Neural cell (in vitro differentiated cells): Measurements from ENCODE around the gene STX4. TPM values are rescaled to one million over a fixed set of nuclear protein-coding genes. Genes with fewer than 3 reads are reported as not detected.

ENCODE experiments used
- H2AFZ ChIP-seq: fragments of 200-600, 300-800 bp; sonication (generic), shearing (Covaris generic); 2 replicates; pipeline ENCODE4 v1.6.0; 2014; ENCODE audit warnings: low read depth, mild to moderate bottlenecking, antibody characterized with exemption, low read length, moderate library complexity
- H3F3A ChIP-seq: fragments of 200-600 bp; shearing (Covaris generic); 2 replicates; pipeline ENCODE4 v1.6.1; 2016; ENCODE audit warnings: mild to moderate bottlenecking, moderate library complexity, mixed read lengths, antibody characterized with exemption, low read length; ENCODE audit not compliant: insufficient read depth, poor library complexity, severe bottlenecking
- H3K27ac ChIP-seq: fragments of 200-600, 300-800 bp; sonication (generic), shearing (Covaris generic); 2 replicates; pipeline ENCODE4 v1.5.1; 2014; ENCODE audit warnings: mild to moderate bottlenecking, low read length, moderate library complexity
- H3K27me3 ChIP-seq: fragments of 300-800, 200-600 bp; sonication (generic), shearing (Covaris generic); 2 replicates; pipeline ENCODE4 v1.6.0; 2014; ENCODE audit warnings: mild to moderate bottlenecking, low read depth, low read length, moderate library complexity; ENCODE audit not compliant: insufficient read depth
- H3K36me3 ChIP-seq: fragments of 300-800, 200-600 bp; sonication (generic), shearing (Covaris generic); 2 replicates; pipeline ENCODE4 v1.5.1; 2014; ENCODE audit warnings: mild to moderate bottlenecking, antibody characterized with exemption, low read length, moderate library complexity; ENCODE audit not compliant: insufficient read depth
- H3K4me2 ChIP-seq: fragments of 300-800, 200-600 bp; sonication (generic), shearing (Covaris generic); 2 replicates; pipeline ENCODE4 v1.6.0; 2014; ENCODE audit warnings: mild to moderate bottlenecking, low read length
- H3K4me3 ChIP-seq: fragments of 300-800, 200-600 bp; sonication (generic), shearing (Covaris generic); 2 replicates; pipeline ENCODE4 v1.5.1; 2014; ENCODE audit warnings: mild to moderate bottlenecking, low read length, moderate library complexity
- H3K79me2 ChIP-seq: fragments of 200-600 bp; shearing (Covaris generic); replicated peaks from 2 replicates; pipeline ENCODE4 v1.6.0; 2014; ENCODE audit warnings: mild to moderate bottlenecking, low read length, moderate library complexity; ENCODE audit not compliant: insufficient read depth
- H3K9ac ChIP-seq: fragments of 300-800, 200-600 bp; sonication (generic), shearing (Covaris generic); 2 replicates; pipeline ENCODE4 v1.6.1; 2016; ENCODE audit warnings: mild to moderate bottlenecking, low read length, mixed read lengths
- H3K9me2 ChIP-seq: fragments of 200-600 bp; shearing (Covaris generic); 2 replicates; pipeline ENCODE4 v1.6.1; 2016; ENCODE audit warnings: mild to moderate bottlenecking, low read length, mixed read lengths; ENCODE audit not compliant: insufficient read depth
- H3K9me3 ChIP-seq: fragments of 200-600, 300-800 bp; sonication (generic), shearing (Covaris generic); 2 replicates; pipeline ENCODE4 v1.6.1; 2016; ENCODE audit warnings: mild to moderate bottlenecking, mixed run types, low read length, moderate library complexity, mixed read lengths
- H4K20me1 ChIP-seq: fragments of 200-600 bp; shearing (Covaris generic); 2 replicates; pipeline ENCODE4 v1.6.1; 2016; ENCODE audit warnings: mild to moderate bottlenecking, mixed run types; ENCODE audit not compliant: insufficient read depth
- CTCF ChIP-seq: fragments of 450-650 bp; IDR thresholded peaks from 2 replicates; pipeline ENCODE4 v1.5.1; 2014; ENCODE audit warnings: antibody characterized with exemption, mild to moderate bottlenecking, moderate library complexity; ENCODE audit not compliant: poor library complexity, severe bottlenecking
- EP300 ChIP-seq: fragments of 450-650 bp; conservative IDR thresholded peaks from 2 replicates; pipeline ENCODE4 v1.6.1; 2014; ENCODE audit warnings: antibody characterized with exemption, mild to moderate bottlenecking, moderate library complexity; ENCODE audit not compliant: poor library complexity, severe bottlenecking
- EZH2 ChIP-seq: fragments of 200-600, 300-800 bp; shearing (Covaris generic), sonication (generic); IDR thresholded peaks from 2 replicates; pipeline ENCODE4 v1.6.1; 2014; ENCODE audit warnings: antibody characterized with exemption, low read length, borderline replicate concordance, mild to moderate bottlenecking; ENCODE audit not compliant: insufficient read depth, poor library complexity, severe bottlenecking
- MXI1 ChIP-seq: fragments of 450-650 bp; conservative IDR thresholded peaks from 2 replicates; pipeline ENCODE4 v1.6.1; 2014; ENCODE audit warnings: antibody characterized with exemption, mild to moderate bottlenecking; ENCODE audit not compliant: poor library complexity, severe bottlenecking
- POLR2AphosphoS5 ChIP-seq: IDR thresholded peaks from 2 replicates; pipeline ENCODE4 v1.6.1; 2012
- RAD21 ChIP-seq: fragments of 450-650 bp; conservative IDR thresholded peaks from 2 replicates; pipeline ENCODE4 v1.6.1; 2014; ENCODE audit warnings: antibody characterized with exemption, mild to moderate bottlenecking, moderate library complexity
- REST ChIP-seq: IDR thresholded peaks from 2 replicates; pipeline ENCODE4 v1.6.1; 2012; ENCODE audit warnings: borderline replicate concordance
- SMC3 ChIP-seq: fragments of 450-650 bp; conservative IDR thresholded peaks from 2 replicates; pipeline ENCODE4 v1.6.1; 2014; ENCODE audit warnings: antibody characterized with exemption, mild to moderate bottlenecking, moderate library complexity; ENCODE audit not compliant: poor library complexity
- TAF1 ChIP-seq: IDR thresholded peaks from 2 replicates; pipeline ENCODE4 v1.6.1; 2012; ENCODE audit warnings: low read depth
- polyA plus RNA-seq: library from polyadenylated mRNA; depleted of rRNA; stranded (reverse); fragments of >200 nt; gene quantifications from 2 replicates; pipeline ENCODE4 v1.2.3, GENCODE V29; 2014

The STX4 gene
- polyA plus RNA-seq, 1 donor from 2014 or later, result 32.2 TPM

- peak overlapping the region; percentile 96 for H3K9ac ChIP-seq
- no peaks in the 10 kb centered on the region for H3F3A ChIP-seq
- H3K9me2 ChIP-seq, result no peaks in the 10 kb centered on the region
- H3K79me2 ChIP-seq, result peaks cover 47% of the 10 kb centered on the region
- no peaks in the 10 kb centered on the region for H3K27me3 ChIP-seq
- H4K20me1 ChIP-seq, result no peaks in the 10 kb centered on the region
- peak overlapping the region; percentile 77 for H3K4me3 ChIP-seq
- H3K27ac ChIP-seq, result peak overlapping the region; percentile 95
- H2AFZ ChIP-seq, result peak overlapping the region; percentile 87
- H3K9me3 ChIP-seq, result no peaks in the 10 kb centered on the region
- H3K4me2 ChIP-seq, result peak overlapping the region; percentile 80
- no peaks in the 10 kb centered on the region for H3K36me3 ChIP-seq
- peak; percentile 83 for TF ChIP-seq REST
- no peak for TF ChIP-seq MXI1
Observed at GRCh38 chr16:31072540-31073141, 39.3 kb downstream of the STX4 start.

GRCh38 chr16:31073142-31073969 is 40.0 kb downstream of the STX4 start:
- Histone ChIP-seq H3K9ac (peak overlapping the region; percentile 96), H3K9me2 (no peaks in the 10 kb centered on the region), H3K79me2 (peaks cover 52% of the 10 kb centered on the region), H3K27me3 (no peaks in the 10 kb centered on the region), H3F3A (no peaks in the 10 kb centered on the region), H3K36me3 (no peaks in the 10 kb centered on the region), H2AFZ (peak overlapping the region; percentile 87), H3K4me3 (peak overlapping the region; percentile 77), H3K4me2 (no peak overlapping the region), H4K20me1 (no peaks in the 10 kb centered on the region), H3K27ac (peak overlapping the region; percentile 95), H3K9me3 (no peaks in the 10 kb centered on the region)
- TF ChIP-seq TAF1 (peak; percentile 76), POLR2AphosphoS5 (peak; percentile 84), MXI1 (peak; percentile 36), REST (no peak), RAD21 (no peak), EP300 (peak; percentile 43), EZH2 (no peak), SMC3 (no peak), CTCF (peak; percentile 16)
